ENCODE data around the gene REP15.

DNA sequence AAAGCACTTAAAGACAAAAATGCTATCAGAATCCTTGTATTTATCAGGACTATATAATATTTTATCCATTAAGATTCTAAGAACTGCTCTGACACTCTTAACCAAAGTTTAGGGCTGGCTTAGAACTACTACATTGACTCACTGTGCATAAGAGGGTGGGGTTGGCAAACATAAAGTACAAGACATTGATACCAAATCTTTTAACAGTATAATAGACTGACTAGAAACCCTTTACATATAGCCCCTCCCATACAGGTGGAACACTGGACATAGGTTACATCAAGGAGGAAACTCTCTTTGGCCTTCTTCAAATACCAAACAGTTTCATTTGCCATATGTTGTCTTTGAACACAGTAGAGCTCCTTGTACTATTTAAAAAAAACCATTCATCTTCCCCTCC is 15.6 kb upstream of the REP15 start:
- TF ChIP-seq, protein P1, sequence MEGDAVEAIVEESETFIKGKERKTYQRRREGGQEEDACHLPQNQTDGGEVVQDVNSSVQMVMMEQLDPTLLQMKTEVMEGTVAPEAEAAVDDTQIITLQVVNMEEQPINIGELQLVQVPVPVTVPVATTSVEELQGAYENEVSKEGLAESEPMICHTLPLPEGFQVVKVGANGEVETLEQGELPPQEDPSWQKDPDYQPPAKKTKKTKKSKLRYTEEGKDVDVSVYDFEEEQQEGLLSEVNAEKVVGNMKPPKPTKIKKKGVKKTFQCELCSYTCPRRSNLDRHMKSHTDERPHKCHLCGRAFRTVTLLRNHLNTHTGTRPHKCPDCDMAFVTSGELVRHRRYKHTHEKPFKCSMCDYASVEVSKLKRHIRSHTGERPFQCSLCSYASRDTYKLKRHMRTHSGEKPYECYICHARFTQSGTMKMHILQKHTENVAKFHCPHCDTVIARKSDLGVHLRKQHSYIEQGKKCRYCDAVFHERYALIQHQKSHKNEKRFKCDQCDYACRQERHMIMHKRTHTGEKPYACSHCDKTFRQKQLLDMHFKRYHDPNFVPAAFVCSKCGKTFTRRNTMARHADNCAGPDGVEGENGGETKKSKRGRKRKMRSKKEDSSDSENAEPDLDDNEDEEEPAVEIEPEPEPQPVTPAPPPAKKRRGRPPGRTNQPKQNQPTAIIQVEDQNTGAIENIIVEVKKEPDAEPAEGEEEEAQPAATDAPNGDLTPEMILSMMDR (IDR thresholded peaks at IDR 0.05) = no peak
- TF ChIP-seq, protein P2, sequence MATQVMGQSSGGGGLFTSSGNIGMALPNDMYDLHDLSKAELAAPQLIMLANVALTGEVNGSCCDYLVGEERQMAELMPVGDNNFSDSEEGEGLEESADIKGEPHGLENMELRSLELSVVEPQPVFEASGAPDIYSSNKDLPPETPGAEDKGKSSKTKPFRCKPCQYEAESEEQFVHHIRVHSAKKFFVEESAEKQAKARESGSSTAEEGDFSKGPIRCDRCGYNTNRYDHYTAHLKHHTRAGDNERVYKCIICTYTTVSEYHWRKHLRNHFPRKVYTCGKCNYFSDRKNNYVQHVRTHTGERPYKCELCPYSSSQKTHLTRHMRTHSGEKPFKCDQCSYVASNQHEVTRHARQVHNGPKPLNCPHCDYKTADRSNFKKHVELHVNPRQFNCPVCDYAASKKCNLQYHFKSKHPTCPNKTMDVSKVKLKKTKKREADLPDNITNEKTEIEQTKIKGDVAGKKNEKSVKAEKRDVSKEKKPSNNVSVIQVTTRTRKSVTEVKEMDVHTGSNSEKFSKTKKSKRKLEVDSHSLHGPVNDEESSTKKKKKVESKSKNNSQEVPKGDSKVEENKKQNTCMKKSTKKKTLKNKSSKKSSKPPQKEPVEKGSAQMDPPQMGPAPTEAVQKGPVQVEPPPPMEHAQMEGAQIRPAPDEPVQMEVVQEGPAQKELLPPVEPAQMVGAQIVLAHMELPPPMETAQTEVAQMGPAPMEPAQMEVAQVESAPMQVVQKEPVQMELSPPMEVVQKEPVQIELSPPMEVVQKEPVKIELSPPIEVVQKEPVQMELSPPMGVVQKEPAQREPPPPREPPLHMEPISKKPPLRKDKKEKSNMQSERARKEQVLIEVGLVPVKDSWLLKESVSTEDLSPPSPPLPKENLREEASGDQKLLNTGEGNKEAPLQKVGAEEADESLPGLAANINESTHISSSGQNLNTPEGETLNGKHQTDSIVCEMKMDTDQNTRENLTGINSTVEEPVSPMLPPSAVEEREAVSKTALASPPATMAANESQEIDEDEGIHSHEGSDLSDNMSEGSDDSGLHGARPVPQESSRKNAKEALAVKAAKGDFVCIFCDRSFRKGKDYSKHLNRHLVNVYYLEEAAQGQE (IDR thresholded peaks at IDR 0.05; ENCODE audit: insufficient read depth in 1 of 2, low read depth in 2 of 2, low read length in 1 of 2) = no peak
- no peak for TF ChIP-seq POLR2AphosphoS5 (IDR thresholded peaks at IDR 0.05; ENCODE audit: low read depth, low read length)

Data from Panc1 (cell line).